IMR-90 (cell line): ENCODE data around the gene FBH1. TPM values are rescaled to one million over a fixed set of nuclear protein-coding genes. Genes with fewer than 3 reads are reported as not detected.

Experiments
- ATAC-seq: fragments of 200-7000 bp; cut with Tn5 transposase; 2 replicates; pipeline ENCODE4 v1.9.1; 2020; ENCODE audit warnings: low read depth, mild to moderate bottlenecking, moderate library complexity
- BruUV-seq: library from RNA; stranded (reverse); fragments of 400-500 nt; replicated peaks from 2 replicates; lab custom pipeline; 2021; lab: Mats Ljungman, UMichigan
- CTCF ChIA-PET: fragments of 300-600 bp; formaldehyde crosslinking; extraction: SDS; loops from one replicate; lab custom pipeline; 2021; ENCODE audit warnings: antibody characterized with exemption; lab: Yijun Ruan, JAX
- POLR2A ChIA-PET: fragments of 300-600 bp; sonication (Branson Sonifier 250); formaldehyde crosslinking; loops from one replicate; lab custom pipeline; 2022; ENCODE audit warnings: antibody characterized with exemption; ENCODE audit not compliant: unreplicated experiment; lab: Charles Lee
- DNase-seq: peaks from one replicate; pipeline ENCODE4 v3.0.0; 2013
- H2AFZ ChIP-seq: replicated peaks from 2 replicates; pipeline ENCODE3; 2013; ENCODE audit warnings: low read length, mild to moderate bottlenecking; ENCODE audit not compliant: poor library complexity
- H2AK5ac ChIP-seq: 2 replicates; pipeline ENCODE4 v1.6.1; 2013; ENCODE audit warnings: low read depth, low read length, inconsistent platforms
- H2AK9ac ChIP-seq: replicated peaks from 2 replicates; pipeline ENCODE3; 2013; ENCODE audit warnings: mild to moderate bottlenecking, low read depth, low read length, moderate library complexity; ENCODE audit not compliant: poor library complexity
- H2BK120ac ChIP-seq: 2 replicates; pipeline ENCODE4 v1.6.1; 2013; ENCODE audit warnings: low read depth, low read length, inconsistent platforms
- H2BK15ac ChIP-seq: 3 replicates; pipeline ENCODE4 v1.6.1; 2013; ENCODE audit warnings: low read depth, low read length, inconsistent platforms
- H2BK20ac ChIP-seq: 2 replicates; pipeline ENCODE4 v1.6.1; 2013; ENCODE audit warnings: low read depth, mild to moderate bottlenecking, inconsistent platforms, low read length, moderate library complexity
- H2BK5ac ChIP-seq: 2 replicates; pipeline ENCODE4 v1.6.1; 2013; ENCODE audit warnings: mild to moderate bottlenecking, low read depth, low read length, inconsistent platforms; ENCODE audit not compliant: poor library complexity, severe bottlenecking
- H3K14ac ChIP-seq: replicated peaks from 2 replicates; pipeline ENCODE4 v1.6.1; 2013; ENCODE audit warnings: low read depth, low read length, inconsistent platforms
- H3K18ac ChIP-seq: 2 replicates; pipeline ENCODE4 v1.6.1; 2013; ENCODE audit warnings: low read depth, low read length, control low read depth
- H3K23ac ChIP-seq: 2 replicates; pipeline ENCODE4 v1.6.1; 2013; ENCODE audit warnings: low read depth, low read length, inconsistent platforms
- H3K27ac ChIP-seq: 2 replicates; pipeline ENCODE4 v1.5.1; 2013; ENCODE audit warnings: mild to moderate bottlenecking, control low read depth, low read length; ENCODE audit not compliant: insufficient read depth
- H3K27me3 ChIP-seq: 2 replicates; pipeline ENCODE4 v1.6.1; 2013; ENCODE audit warnings: low read length; ENCODE audit not compliant: control insufficient read depth, insufficient read depth
- H3K36me3 ChIP-seq: 2 replicates; pipeline ENCODE4 v1.6.1; 2013; ENCODE audit warnings: low read length, mixed read lengths; ENCODE audit not compliant: control insufficient read depth, insufficient read depth
- H3K4ac ChIP-seq: 2 replicates; pipeline ENCODE4 v1.6.1; 2013; ENCODE audit warnings: low read depth, low read length, inconsistent platforms
- H3K4me1 ChIP-seq: 2 replicates; pipeline ENCODE4 v1.6.1; 2013; ENCODE audit warnings: low read length, mixed read lengths; ENCODE audit not compliant: control insufficient read depth, insufficient read depth
- H3K4me2 ChIP-seq: 2 replicates; pipeline ENCODE4 v1.6.1; 2013; ENCODE audit warnings: low read depth, mild to moderate bottlenecking, control low read depth, low read length, moderate library complexity
- H3K4me3 ChIP-seq: 2 replicates; pipeline ENCODE4 v1.5.1; 2013; ENCODE audit warnings: low read depth, mild to moderate bottlenecking, control low read depth, low read length, moderate library complexity; ENCODE audit not compliant: insufficient read depth
- H3K56ac ChIP-seq: 2 replicates; pipeline ENCODE4 v1.6.1; 2013; ENCODE audit warnings: low read length, inconsistent platforms; ENCODE audit not compliant: insufficient read depth; ENCODE audit errors: extremely low read depth
- H3K79me1 ChIP-seq, 2 experiments: 2 replicates each; pipeline ENCODE4 v1.6.1; 2013; ENCODE audit warnings: low read length in 2 of 2, inconsistent platforms in 1 of 2, low read depth in 1 of 2
- H3K9ac ChIP-seq: 2 replicates; pipeline ENCODE4 v1.6.1; 2013; ENCODE audit warnings: low read depth, low read length, control low read depth
- H3K9me1 ChIP-seq: 2 replicates; pipeline ENCODE4 v1.6.1; 2013; ENCODE audit warnings: low read length, inconsistent platforms; ENCODE audit not compliant: insufficient read depth
- H3K9me3 ChIP-seq: 2 replicates; pipeline ENCODE4 v1.6.1; 2013; ENCODE audit warnings: low read length; ENCODE audit not compliant: control insufficient read depth, insufficient read depth
- H4K20me1 ChIP-seq: 2 replicates; pipeline ENCODE4 v1.6.1; 2013; ENCODE audit warnings: low read length, inconsistent platforms; ENCODE audit not compliant: insufficient read depth
- H4K5ac ChIP-seq: 2 replicates; pipeline ENCODE4 v1.6.1; 2013; ENCODE audit warnings: mild to moderate bottlenecking, low read depth, low read length, control low read depth
- H4K8ac ChIP-seq, 2 experiments: 2 replicates each; pipeline ENCODE4 v1.6.1; 2013; ENCODE audit warnings: low read depth in 2 of 2, low read length in 2 of 2, control low read depth in 1 of 2, inconsistent platforms in 1 of 2
- H4K91ac ChIP-seq: 2 replicates; pipeline ENCODE4 v1.6.1; 2013; ENCODE audit warnings: low read depth, low read length, inconsistent platforms; ENCODE audit not compliant: insufficient read depth
- BHLHE40 ChIP-seq: fragments of 150-350 bp; IDR thresholded peaks from 2 replicates; pipeline ENCODE4 v1.6.1; 2016; ENCODE audit warnings: mild to moderate bottlenecking, low read depth, low read length
- CEBPB ChIP-seq: IDR thresholded peaks from 2 replicates; pipeline ENCODE4 v1.6.1; 2012; ENCODE audit warnings: low read depth, low read length, improper control_type of control experiment
- CHD1 ChIP-seq: IDR thresholded peaks from 2 replicates; pipeline ENCODE4 v1.6.1; 2012; ENCODE audit warnings: low read depth, low read length, improper control_type of control experiment
- FOS ChIP-seq: fragments of 150-350 bp; IDR thresholded peaks from 2 replicates; pipeline ENCODE4 v1.6.1; 2016; ENCODE audit warnings: low read depth, low read length
- MAFK ChIP-seq: IDR thresholded peaks from 2 replicates; pipeline ENCODE4 v1.6.1; 2012; ENCODE audit warnings: low read depth, low read length, improper control_type of control experiment
- MAZ ChIP-seq: IDR thresholded peaks from 2 replicates; pipeline ENCODE4 v1.6.1; 2012; ENCODE audit warnings: low read depth, mild to moderate bottlenecking, low read length, improper control_type of control experiment, moderate library complexity, borderline replicate concordance
- MXI1 ChIP-seq: IDR thresholded peaks from 2 replicates; pipeline ENCODE4 v1.6.1; 2012; ENCODE audit warnings: low read depth, mild to moderate bottlenecking, low read length, moderate library complexity, borderline replicate concordance
- NFE2L2 ChIP-seq: fragments of 150-350 bp; IDR thresholded peaks from 2 replicates; pipeline ENCODE4 v1.6.1; 2016; ENCODE audit warnings: low read depth, mild to moderate bottlenecking, low read length
- POLR2A ChIP-seq: IDR thresholded peaks from 2 replicates; pipeline ENCODE4 v1.6.1; 2012; ENCODE audit warnings: mild to moderate bottlenecking, low read depth, low read length
- RAD21 ChIP-seq: IDR thresholded peaks from 2 replicates; pipeline ENCODE4 v1.6.1; 2012; ENCODE audit warnings: low read length, improper control_type of control experiment
- RCOR1 ChIP-seq: IDR thresholded peaks from 2 replicates; pipeline ENCODE4 v1.6.1; 2012; ENCODE audit warnings: mild to moderate bottlenecking, low read length, improper control_type of control experiment; ENCODE audit not compliant: insufficient replicate concordance
- RFX5 ChIP-seq: IDR thresholded peaks from 2 replicates; pipeline ENCODE4 v1.8.0; 2012; ENCODE audit warnings: low read depth, mild to moderate bottlenecking, low read length, moderate library complexity
- SMC3 ChIP-seq: fragments of 150-350 bp; IDR thresholded peaks from 2 replicates; pipeline ENCODE4 v1.6.1; 2016; ENCODE audit warnings: low read depth, mild to moderate bottlenecking, antibody characterized with exemption, low read length, moderate library complexity
- WGBS, 2 experiments: methylation state at CpG; one replicate each; pipeline versions ENCODE4 v1.1.5 to v1.1.7; 2013; ENCODE audit warnings: missing lambda C conversion rate in 2 of 2; ENCODE audit not compliant: insufficient read length in 1 of 2; ENCODE audit errors: extremely low coverage in 2 of 2; 5-methylcytosine and 5-hydroxymethylcytosine counted together
- dilution Hi-C: fragments of 300-500 bp; cut with HindIII; formaldehyde crosslinking; loops from one replicate; pipeline ENCODE4 v1.14.3; 2018; ENCODE audit warnings: low sequenced_read_pairs; ENCODE audit not compliant: unreplicated experiment
- in situ Hi-C: fragments of 300-500 bp; cut with MboI; formaldehyde crosslinking; loops from 3 replicates; pipeline ENCODE4 v1.14.3; 2019; ENCODE audit warnings: low sequenced_read_pairs, inconsistent platforms, mixed read lengths
- intact Hi-C: fragments of 100-400 bp; cut with micrococcal nuclease; formaldehyde crosslinking; loops from 2 replicates; pipeline ENCODE4 v1.10.0; 2022
- polyA plus RNA-seq, 3 experiments: library from polyadenylated mRNA; depleted of rRNA; stranded (reverse); fragments of >200 nt; gene quantifications; 2 replicates each; pipeline ENCODE4 v1.2.3, GENCODE V29; 2012; ENCODE audit warnings: low replicate concordance in 1 of 3
- total RNA-seq: library from RNA; depleted of rRNA; stranded (reverse); fragments of >200 nt; gene quantifications from 2 replicates; pipeline ENCODE4 v1.2.3, GENCODE V29; 2012
- TF ChIP-seq, protein P1 (sequence below): fragments of 150-350 bp; IDR thresholded peaks from 2 replicates; pipeline ENCODE4 v1.6.1; 2017; ENCODE audit warnings: mild to moderate bottlenecking, antibody characterized with exemption, low read length, low read depth
- TF ChIP-seq, protein P2 (sequence below): fragments of 150-350 bp; IDR thresholded peaks from 2 replicates; pipeline ENCODE4 v1.6.1; 2016; ENCODE audit warnings: low read depth, mild to moderate bottlenecking, low read length, moderate library complexity, borderline replicate concordance

The FBH1 gene
- total and polyA plus RNA-seq, 2 of the 4 experiments (the other 2 are of a cell fraction) = 59.3 to 72.2 TPM

DNA sequence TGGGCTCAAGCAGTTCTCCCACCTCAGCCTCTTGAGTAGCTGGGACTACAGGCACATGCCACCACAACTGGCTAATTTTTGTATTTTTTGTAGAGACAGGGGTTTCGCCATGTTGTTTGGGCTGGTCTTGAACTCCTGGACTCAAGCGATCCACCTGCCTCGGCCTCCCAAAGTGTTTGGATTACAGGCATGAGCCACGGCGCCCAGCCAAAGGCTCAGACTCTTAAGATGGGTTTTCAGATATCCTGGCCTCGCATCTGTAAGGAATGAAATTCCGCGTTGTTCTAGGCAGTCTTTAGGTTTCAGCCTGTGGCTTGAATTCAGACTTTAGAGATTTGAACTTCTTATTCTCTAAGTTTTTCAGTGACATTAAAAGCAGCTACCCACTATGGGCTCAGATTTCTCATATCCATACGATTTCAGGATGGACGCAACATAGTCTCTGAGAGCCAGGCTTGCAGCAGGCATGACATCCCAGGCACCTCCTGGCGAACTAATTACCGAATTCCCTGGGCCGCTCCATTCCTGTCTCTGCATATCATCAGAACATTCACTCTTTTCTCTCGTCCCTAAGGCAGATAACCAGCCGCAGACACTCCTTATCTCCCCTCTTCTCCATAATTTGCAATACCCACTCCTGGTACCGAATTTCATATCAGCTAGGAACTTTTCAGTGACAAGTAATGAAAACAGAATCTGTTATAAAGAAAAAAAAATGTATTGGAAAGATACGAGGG lies 57.6 kb downstream of the FBH1 start:
- intact Hi-C loops = loop anchor here (2.0 kb wide), 3 partner anchors 29 to 453 kb away; partner anchors contain the start of genes IL15RA and RBM17
- peak overlapping the region; percentile 91; the same call in 1 of the 2 replicates for H3K14ac ChIP-seq
- H3K23ac ChIP-seq = peak overlapping the region; percentile 77; the same call in 1 of the 2 replicates
- H3K4me2 ChIP-seq = no peak overlapping the region
- peak overlapping the region; percentile 89; the same call in 2 of the 3 replicates for H2BK15ac ChIP-seq
- H3K4me1 ChIP-seq = peaks cover 34% of the 10 kb centered on the region
- no peak overlapping the region for H3K4me3 ChIP-seq
- peak overlapping the region; percentile 87 for H2BK20ac ChIP-seq
- ChIA-PET CTCF (interaction anchor here (0.7 kb wide), 2 partner anchors 11 to 454 kb away, joined by 3 to 4 read pairs; no protein-coding TSS in a partner anchor), POLR2A (no interaction called here)
- no peaks in the 10 kb centered on the region for H3K9me3 ChIP-seq
- no TSS peak for BruUV-seq
- H4K20me1 ChIP-seq = no peaks in the 10 kb centered on the region
- peaks cover 3% of the 10 kb centered on the region; the same call in 1 of the 2 replicates for H3K36me3 ChIP-seq
- 93% methylated on average over 9 of the region's 17 CpGs; no CpG with 5 or more reads in 1 of the 2 experiments for WGBS, 2 experiments
- peak overlapping the region; percentile 96 for H4K91ac ChIP-seq
- H3K79me1 ChIP-seq = peaks cover 0 to 20% of the 10 kb centered on the region in 2 experiments; a peak in 3 of 4 replicates
- no peak overlapping the region for H4K5ac ChIP-seq
- H3K27me3 ChIP-seq = no peaks in the 10 kb centered on the region
- H2AK9ac ChIP-seq = no peak overlapping the region
- H3K27ac ChIP-seq = 0 out of 2 replicates have a peak overlapping the region, but pooled peaks have one; percentile 81
- no peak overlapping the region for H2AFZ ChIP-seq
- dilution Hi-C loops = no loop called here
- peaks cover 22% of the 10 kb centered on the region for H3K9me1 ChIP-seq
- peak overlapping the region; percentile 97 for H3K4ac ChIP-seq
- H3K9ac ChIP-seq = no peak overlapping the region
- H2BK120ac ChIP-seq = peak overlapping the region; percentile 91; the same call in 1 of the 2 replicates
- peak overlapping the region in 1 of 2 experiments; percentile 68; a peak in 1 of 4 replicates for H4K8ac ChIP-seq
- H3K18ac ChIP-seq = no peak overlapping the region; the same call in 1 of the 2 replicates
- no peak for DNase-seq
- H3K56ac ChIP-seq = no peak overlapping the region
- H2AK5ac ChIP-seq = peak overlapping the region; percentile 97; the same call in 1 of the 2 replicates
- in situ Hi-C loops = no loop called here
- H2BK5ac ChIP-seq = peak overlapping the region; percentile 67
- no peak for ATAC-seq
- no peak for TF ChIP-seq CEBPB
- TF ChIP-seq BHLHE40 = no peak
- no peak for TF ChIP-seq POLR2A
- no peak for TF ChIP-seq SMC3
- TF ChIP-seq, protein P1, sequence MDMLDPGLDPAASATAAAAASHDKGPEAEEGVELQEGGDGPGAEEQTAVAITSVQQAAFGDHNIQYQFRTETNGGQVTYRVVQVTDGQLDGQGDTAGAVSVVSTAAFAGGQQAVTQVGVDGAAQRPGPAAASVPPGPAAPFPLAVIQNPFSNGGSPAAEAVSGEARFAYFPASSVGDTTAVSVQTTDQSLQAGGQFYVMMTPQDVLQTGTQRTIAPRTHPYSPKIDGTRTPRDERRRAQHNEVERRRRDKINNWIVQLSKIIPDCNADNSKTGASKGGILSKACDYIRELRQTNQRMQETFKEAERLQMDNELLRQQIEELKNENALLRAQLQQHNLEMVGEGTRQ = no peak
- TF ChIP-seq, protein P2, sequence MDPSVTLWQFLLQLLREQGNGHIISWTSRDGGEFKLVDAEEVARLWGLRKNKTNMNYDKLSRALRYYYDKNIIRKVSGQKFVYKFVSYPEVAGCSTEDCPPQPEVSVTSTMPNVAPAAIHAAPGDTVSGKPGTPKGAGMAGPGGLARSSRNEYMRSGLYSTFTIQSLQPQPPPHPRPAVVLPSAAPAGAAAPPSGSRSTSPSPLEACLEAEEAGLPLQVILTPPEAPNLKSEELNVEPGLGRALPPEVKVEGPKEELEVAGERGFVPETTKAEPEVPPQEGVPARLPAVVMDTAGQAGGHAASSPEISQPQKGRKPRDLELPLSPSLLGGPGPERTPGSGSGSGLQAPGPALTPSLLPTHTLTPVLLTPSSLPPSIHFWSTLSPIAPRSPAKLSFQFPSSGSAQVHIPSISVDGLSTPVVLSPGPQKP = no peak
- no peak for TF ChIP-seq MXI1
- no peak for TF ChIP-seq CHD1
- no peak for TF ChIP-seq RAD21
- no peak for TF ChIP-seq MAZ
- no peak for TF ChIP-seq NFE2L2
- no peak for TF ChIP-seq FOS
- TF ChIP-seq RCOR1 = no peak
- no peak for TF ChIP-seq MAFK
- no peak for TF ChIP-seq RFX5
